GM15510 (cell line): Measurements from ENCODE around the gene LCE7A.

Experiments used
- POLR2A ChIP-seq: IDR thresholded peaks from 3 replicates; pipeline ENCODE4 v1.6.1; 2011; ENCODE audit warnings: borderline replicate concordance; ENCODE audit not compliant: insufficient read length; ENCODE audit errors: extremely low read depth

The LCE7A gene, protein sequence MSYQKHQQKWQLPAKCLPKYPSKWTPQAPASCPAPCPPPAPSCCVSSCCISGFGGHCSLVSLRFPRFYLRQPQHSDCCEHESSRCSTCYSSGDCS

DNA sequence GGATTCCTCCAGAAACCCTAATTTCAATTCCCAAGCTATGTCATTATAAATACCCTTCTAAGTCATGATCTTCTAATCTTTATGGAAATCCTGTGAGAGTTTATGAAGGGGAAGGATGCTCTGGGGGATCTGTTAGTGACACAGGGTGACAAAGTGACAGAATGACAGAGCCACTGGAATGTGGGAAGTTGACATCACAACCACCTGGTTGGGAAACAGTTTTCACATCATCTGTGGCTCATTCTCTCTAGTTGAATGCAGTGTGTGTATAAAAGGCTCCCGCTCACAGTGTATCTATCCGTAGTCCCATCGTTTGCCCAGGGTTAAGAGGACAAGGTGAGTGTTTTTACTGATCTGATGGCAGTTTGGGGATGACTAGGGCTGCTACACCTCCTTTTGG, at the start of gene LCE7A:
LCE7A (plus strand) TSS at position 301 of the 400 bp plus-strand sequence. CDS start 702 bp downstream, outside the sequence.
- TF ChIP-seq POLR2A: no peak

GRCh38 chr1:152811050-152811449, 48.7 kb upstream of the LCE7A start:
- TF ChIP-seq POLR2A: no peak

DNA sequence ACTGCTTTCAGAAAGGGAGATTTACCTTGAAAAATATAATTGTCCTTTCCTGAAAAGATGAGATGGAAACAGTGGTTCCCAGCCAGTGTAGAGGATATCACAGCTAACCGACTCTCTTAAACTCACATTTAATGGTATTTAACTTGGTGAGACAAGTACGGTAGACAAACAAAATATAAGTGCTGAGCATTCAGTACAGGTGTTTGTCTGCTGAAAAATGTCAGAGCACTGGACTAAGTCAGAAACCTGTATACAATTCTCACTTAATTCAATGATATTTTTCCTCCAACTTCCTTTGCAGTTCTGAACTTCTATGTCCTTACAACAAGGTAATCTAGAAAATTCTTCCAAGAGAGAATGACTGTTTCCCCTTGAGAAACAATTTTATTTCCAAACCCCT, 48.1 kb upstream of the LCE7A start, which contains the start of gene LCE1B:
LCE1B (plus strand) TSS at position 301 of the 400 bp plus-strand sequence. CDS start 476 bp downstream, outside the sequence.
- no peak for TF ChIP-seq POLR2A

GRCh38 chr1:152817309-152817708, 42.5 kb upstream of the LCE7A start:
- TF ChIP-seq POLR2A: no peak

GRCh38 chr1:152823294-152823693, 36.5 kb upstream of the LCE7A start:
- no peak for TF ChIP-seq POLR2A

GRCh38 chr1:152824964-152825363, 34.8 kb upstream of the LCE7A start:
- TF ChIP-seq POLR2A: no peak

GRCh38 chr1:152827173-152827572, 32.6 kb upstream of the LCE7A start, which contains the start of gene LCE1A:
Gene LCE1A, plus strand, starts transcription at chr1:152827473. Its CDS starts 0 bp downstream, at chr1:152827473.
- TF ChIP-seq POLR2A: no peak

- TF ChIP-seq POLR2A: no peak
Measured at GRCh38 chr1:152836870-152837269, 22.9 kb upstream of the LCE7A start.

GRCh38 chr1:152842556-152842955, 17.2 kb upstream of the LCE7A start, which contains the start of gene LCE6A:
Gene LCE6A, plus strand, starts transcription at chr1:152842856. Its CDS starts 665 bp downstream, at chr1:152843521.
- no peak for TF ChIP-seq POLR2A

- TF ChIP-seq POLR2A: no peak
Measured at GRCh38 chr1:152855661-152856060, 4.1 kb upstream of the LCE7A start.

DNA sequence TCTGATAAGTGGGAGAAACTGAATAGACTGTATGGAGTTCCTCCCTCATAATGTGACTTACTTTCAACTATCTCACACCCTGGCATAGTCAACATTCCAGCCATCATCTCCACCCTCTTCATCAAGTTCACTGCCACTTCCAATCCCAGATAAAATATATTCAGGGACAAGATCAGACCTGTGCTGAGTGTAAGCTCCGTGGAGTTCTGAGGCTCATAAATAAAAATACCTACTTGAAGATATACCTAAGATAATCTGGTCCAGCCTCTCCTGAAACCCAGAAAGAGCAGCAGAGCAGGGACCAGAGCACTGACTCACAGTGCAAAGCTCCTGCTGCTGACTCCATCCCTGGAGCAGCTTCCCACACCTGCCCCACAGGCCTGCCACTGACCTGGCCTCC, 1.7 kb upstream of the LCE7A start:
- TF ChIP-seq POLR2A: no peak

- TF ChIP-seq POLR2A: no peak
Measured at GRCh38 chr1:152860129-152860528, 333 bp downstream of the LCE7A start.

DNA sequence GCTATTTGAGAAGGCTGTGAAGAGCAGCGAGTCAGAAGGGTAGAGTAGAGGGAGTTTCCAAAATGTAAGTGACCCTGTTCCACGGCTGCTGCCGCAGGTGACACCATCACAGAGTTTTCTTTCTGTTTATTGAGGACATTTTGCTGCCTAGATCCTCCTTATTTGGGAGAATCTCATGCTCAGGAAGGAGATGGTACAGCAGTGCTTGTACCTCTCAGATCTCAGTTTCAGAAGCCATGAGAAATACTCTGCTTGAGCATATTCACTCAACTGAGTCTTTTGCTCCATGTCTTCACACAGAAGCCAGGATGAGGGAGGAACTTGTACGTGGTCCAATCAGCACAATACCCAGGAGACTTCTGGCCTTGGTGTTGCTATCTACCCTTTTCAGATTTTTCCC, 1.6 kb downstream of the LCE7A start:
- no peak for TF ChIP-seq POLR2A

GRCh38 chr1:152864443-152864842, 4.6 kb downstream of the LCE7A start:
- no peak for TF ChIP-seq POLR2A

GRCh38 chr1:152866321-152866720, 6.5 kb downstream of the LCE7A start:
- TF ChIP-seq POLR2A: no peak

GRCh38 chr1:152869808-152870419, 10.1 kb downstream of the LCE7A start:
- no peak for TF ChIP-seq POLR2A

GRCh38 chr1:152870831-152871730, 11.3 kb downstream of the LCE7A start:
- TF ChIP-seq POLR2A: no peak
